HepG2 (cell line): Measurements from ENCODE around the gene PPP2R2D. TPM values are rescaled to one million over a fixed set of nuclear protein-coding genes. Genes with fewer than 3 reads are reported as not detected.

Experiments used
- BORCS8-MEF2B ChIP-seq: sonication (generic); formaldehyde crosslinking; IDR thresholded peaks from 2 replicates; pipeline ENCODE4 v1.8.0; 2022; ENCODE audit warnings: mild to moderate bottlenecking, missing genetic modification reagents
- BRCA1 ChIP-seq: sonication (generic); formaldehyde crosslinking; IDR thresholded peaks from 2 replicates; pipeline ENCODE4 v1.4.0; 2020; ENCODE audit warnings: missing genetic modification reagents
- GFI1 ChIP-seq: sonication (generic); formaldehyde crosslinking; IDR thresholded peaks from 2 replicates; pipeline ENCODE4 v1.5.0; 2020; ENCODE audit warnings: missing genetic modification reagents, mild to moderate bottlenecking, borderline replicate concordance
- HNRNPUL1 ChIP-seq: fragments of 200-400 bp; formaldehyde crosslinking; IDR thresholded peaks from 2 replicates; pipeline ENCODE4 v1.6.1; 2017; ENCODE audit warnings: low read depth, mild to moderate bottlenecking, low read length, moderate library complexity
- MXD4 ChIP-seq: IDR thresholded peaks from 2 replicates; pipeline ENCODE4 v1.6.1; 2016; ENCODE audit warnings: mild to moderate bottlenecking, missing biosample characterization, missing genetic modification reagents
- NCOA2 ChIP-seq: sonication (generic); formaldehyde crosslinking; IDR thresholded peaks from 2 replicates; pipeline ENCODE4 v1.8.0; 2022; ENCODE audit warnings: inconsistent platforms
- NFYC ChIP-seq: IDR thresholded peaks from 2 replicates; pipeline ENCODE4 v1.6.1; 2016; ENCODE audit warnings: missing genetic modification reagents, missing compliant biosample characterization
- NRL ChIP-seq: sonication (generic); formaldehyde crosslinking; IDR thresholded peaks from 2 replicates; pipeline ENCODE4 v1.5.0; 2020; ENCODE audit warnings: missing genetic modification reagents, mild to moderate bottlenecking, moderate library complexity, borderline replicate concordance
- PHF5A ChIP-seq: IDR thresholded peaks from one replicate; pipeline ENCODE4 v1.6.1; 2018; ENCODE audit warnings: low read depth, missing genetic modification reagents; ENCODE audit not compliant: unreplicated experiment
- POLR2G ChIP-seq: fragments of 200-400 bp; formaldehyde crosslinking; IDR thresholded peaks from 2 replicates; pipeline ENCODE4 v1.6.1; 2018; ENCODE audit warnings: mild to moderate bottlenecking, low read depth, low read length, moderate library complexity
- SIX4 ChIP-seq: sonication (generic); formaldehyde crosslinking; IDR thresholded peaks from 2 replicates; pipeline ENCODE4 v1.4.0; 2020; ENCODE audit warnings: missing genetic modification reagents
- ZBTB38 ChIP-seq: sonication (generic); formaldehyde crosslinking; IDR thresholded peaks from 2 replicates; pipeline ENCODE4 v1.5.1; 2020; ENCODE audit warnings: mild to moderate bottlenecking, missing genetic modification reagents
- ZFY ChIP-seq: sonication (generic); formaldehyde crosslinking; IDR thresholded peaks from 2 replicates; pipeline ENCODE4 v1.4.0; 2020; ENCODE audit warnings: missing genetic modification reagents
- ZNF33B ChIP-seq: sonication (generic); formaldehyde crosslinking; IDR thresholded peaks from 2 replicates; pipeline ENCODE4 v1.5.1; 2020; ENCODE audit warnings: mild to moderate bottlenecking, missing genetic modification reagents
- ZNF558 ChIP-seq: sonication (generic); formaldehyde crosslinking; IDR thresholded peaks from 2 replicates; pipeline ENCODE4 v1.9.0; 2022; ENCODE audit warnings: mild to moderate bottlenecking, missing genetic modification reagents, borderline replicate concordance
- ZNF570 ChIP-seq: sonication (generic); formaldehyde crosslinking; IDR thresholded peaks from 2 replicates; pipeline ENCODE4 v1.4.0; 2020; ENCODE audit warnings: mild to moderate bottlenecking, missing genetic modification reagents, borderline replicate concordance
- ZNF674 ChIP-seq: sonication (generic); formaldehyde crosslinking; IDR thresholded peaks from 2 replicates; pipeline ENCODE4 v1.5.0; 2020; ENCODE audit warnings: low read depth, mild to moderate bottlenecking, missing genetic modification reagents
- ZNF777 ChIP-seq: sonication (generic); formaldehyde crosslinking; IDR thresholded peaks from 2 replicates; pipeline ENCODE4 v1.4.0; 2020; ENCODE audit warnings: missing genetic modification reagents
- ZNF788 ChIP-seq: sonication (generic); formaldehyde crosslinking; IDR thresholded peaks from 2 replicates; pipeline ENCODE4 v1.5.0; 2020; ENCODE audit warnings: mild to moderate bottlenecking, missing genetic modification reagents, borderline replicate concordance
- ZNF883 ChIP-seq: sonication (generic); formaldehyde crosslinking; IDR thresholded peaks from 2 replicates; pipeline ENCODE4 v1.5.1; 2020; ENCODE audit warnings: mild to moderate bottlenecking, missing genetic modification reagents; ENCODE audit errors: not compliant biosample characterization
- polyA plus RNA-seq, 8 experiments: library from polyadenylated mRNA; depleted of rRNA in 3 of 8; stranded (reverse) in 7 of 8; unstranded in 1 of 8; fragments of >200 nt; fragmentation: Illumina TruSeq in 4 of 8; extraction: Trizol in 4 of 8; gene quantifications; 2 replicates each; pipeline versions ENCODE4 v1.2.1 to v1.2.3, GENCODE V29; 2011 to 2016; ENCODE audit warnings: low read depth in 4 of 8, missing spikeins in 1 of 8, mixed read lengths in 1 of 8; ENCODE audit not compliant: insufficient read depth in 1 of 8
- total RNA-seq, 5 experiments: library from RNA; depleted of rRNA; stranded (reverse); fragments of >200 nt; fragmentation: Illumina TruSeq; extraction: Trizol; gene quantifications; 2 replicates each; pipeline ENCODE4 v1.2.3, GENCODE V29; 2016; ENCODE audit warnings: low read depth in 1 of 5
- TF ChIP-seq, protein P1 (sequence below): sonication (generic); formaldehyde crosslinking; IDR thresholded peaks from 2 replicates; pipeline ENCODE4 v1.4.0; 2020; ENCODE audit warnings: missing genetic modification reagents
- TF ChIP-seq, protein P2 (sequence below): sonication (generic); formaldehyde crosslinking; IDR thresholded peaks from 2 replicates; pipeline ENCODE4 v1.5.0; 2020; ENCODE audit warnings: mild to moderate bottlenecking, low read depth, missing genetic modification reagents, borderline replicate concordance
- TF ChIP-seq, protein P3 (sequence below), 2 experiments: fragments of 450-650 bp in 1 of 2; sonication (generic) in 1 of 2; formaldehyde crosslinking; IDR thresholded peaks; 2 replicates each; pipeline versions ENCODE4 v1.5.0 to v1.8.0; 2020 to 2022; ENCODE audit warnings: mild to moderate bottlenecking in 1 of 2, missing genetic modification reagents in 1 of 2
- TF ChIP-seq, protein P4 (sequence below): sonication (generic); formaldehyde crosslinking; IDR thresholded peaks from 2 replicates; pipeline ENCODE4 v1.5.1; 2020; ENCODE audit warnings: mild to moderate bottlenecking, moderate library complexity, missing genetic modification reagents
- TF ChIP-seq, protein P5 (sequence below): IDR thresholded peaks from 2 replicates; pipeline ENCODE4 v1.6.1; 2016; ENCODE audit warnings: missing genetic modification reagents, missing compliant biosample characterization

PPP2R2D gene
- total and polyA plus RNA-seq, 2 of the 13 experiments (the other 11 are each of a cell fraction or from before 2014, with no cell fraction given) = 32.7 to 33.2 TPM

DNA sequence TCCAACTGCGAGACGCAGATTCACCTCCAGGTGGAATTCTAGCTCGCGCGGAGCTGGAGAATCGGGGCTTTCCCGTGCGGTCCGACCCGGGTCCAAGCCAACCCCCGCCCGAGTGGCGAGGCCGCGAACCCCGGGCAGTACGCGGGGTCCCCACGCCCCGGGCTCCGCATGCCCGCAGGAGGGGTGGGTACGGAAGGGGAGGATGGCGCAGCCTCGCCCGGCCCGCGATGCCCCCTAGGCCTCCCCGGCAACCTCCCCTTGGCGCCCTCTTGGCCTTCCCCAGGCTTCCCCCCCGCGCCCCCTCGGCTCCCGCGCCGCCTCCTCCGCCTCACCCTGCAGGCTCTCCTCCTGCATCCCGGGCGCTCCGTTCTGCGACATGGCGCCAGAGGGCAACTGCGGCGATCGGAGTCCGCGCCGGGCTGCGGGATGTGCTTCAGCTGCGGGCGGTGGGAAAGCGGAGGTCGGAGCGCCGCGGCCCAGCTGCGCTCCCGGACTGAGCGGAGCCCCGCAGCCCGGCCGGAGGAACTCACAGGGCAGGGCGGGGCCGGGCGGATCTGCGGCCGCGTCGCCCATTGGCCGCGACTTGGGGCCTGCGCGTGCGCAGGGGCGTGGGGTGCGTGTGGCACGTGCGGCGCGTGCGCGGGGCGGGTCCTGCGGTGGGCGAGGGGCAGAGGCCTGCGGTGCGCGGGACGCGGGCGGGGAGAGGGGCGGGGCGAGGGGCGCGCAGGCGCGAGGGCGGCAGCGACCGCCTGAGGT, 80.8 kb downstream of the PPP2R2D start, which contains the start of gene BNIP3 (continued):
- TF ChIP-seq, protein P1, sequence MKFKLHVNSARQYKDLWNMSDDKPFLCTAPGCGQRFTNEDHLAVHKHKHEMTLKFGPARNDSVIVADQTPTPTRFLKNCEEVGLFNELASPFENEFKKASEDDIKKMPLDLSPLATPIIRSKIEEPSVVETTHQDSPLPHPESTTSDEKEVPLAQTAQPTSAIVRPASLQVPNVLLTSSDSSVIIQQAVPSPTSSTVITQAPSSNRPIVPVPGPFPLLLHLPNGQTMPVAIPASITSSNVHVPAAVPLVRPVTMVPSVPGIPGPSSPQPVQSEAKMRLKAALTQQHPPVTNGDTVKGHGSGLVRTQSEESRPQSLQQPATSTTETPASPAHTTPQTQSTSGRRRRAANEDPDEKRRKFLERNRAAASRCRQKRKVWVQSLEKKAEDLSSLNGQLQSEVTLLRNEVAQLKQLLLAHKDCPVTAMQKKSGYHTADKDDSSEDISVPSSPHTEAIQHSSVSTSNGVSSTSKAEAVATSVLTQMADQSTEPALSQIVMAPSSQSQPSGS = peak; percentile 40; the same call in 1 of the 2 replicates
- TF ChIP-seq, protein P2, sequence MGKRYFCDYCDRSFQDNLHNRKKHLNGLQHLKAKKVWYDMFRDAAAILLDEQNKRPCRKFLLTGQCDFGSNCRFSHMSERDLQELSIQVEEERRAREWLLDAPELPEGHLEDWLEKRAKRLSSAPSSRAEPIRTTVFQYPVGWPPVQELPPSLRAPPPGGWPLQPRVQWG (CRISPR knock-in tag) = no peak
- TF ChIP-seq, protein P3, sequence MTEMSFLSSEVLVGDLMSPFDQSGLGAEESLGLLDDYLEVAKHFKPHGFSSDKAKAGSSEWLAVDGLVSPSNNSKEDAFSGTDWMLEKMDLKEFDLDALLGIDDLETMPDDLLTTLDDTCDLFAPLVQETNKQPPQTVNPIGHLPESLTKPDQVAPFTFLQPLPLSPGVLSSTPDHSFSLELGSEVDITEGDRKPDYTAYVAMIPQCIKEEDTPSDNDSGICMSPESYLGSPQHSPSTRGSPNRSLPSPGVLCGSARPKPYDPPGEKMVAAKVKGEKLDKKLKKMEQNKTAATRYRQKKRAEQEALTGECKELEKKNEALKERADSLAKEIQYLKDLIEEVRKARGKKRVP (CRISPR knock-in tag; IDR thresholded peaks at IDR 0.05) = peak in 1 of 2 experiments; percentile 70; a peak in 1 of 4 replicates
- no peak; the same call in 1 of the 2 replicates for TF ChIP-seq NCOA2
- TF ChIP-seq NRL (CRISPR knock-in tag) = peak; percentile 59; the same call in 1 of the 2 replicates
- peak; percentile 94 for TF ChIP-seq ZNF33B (CRISPR knock-in tag)
- TF ChIP-seq, protein P4, sequence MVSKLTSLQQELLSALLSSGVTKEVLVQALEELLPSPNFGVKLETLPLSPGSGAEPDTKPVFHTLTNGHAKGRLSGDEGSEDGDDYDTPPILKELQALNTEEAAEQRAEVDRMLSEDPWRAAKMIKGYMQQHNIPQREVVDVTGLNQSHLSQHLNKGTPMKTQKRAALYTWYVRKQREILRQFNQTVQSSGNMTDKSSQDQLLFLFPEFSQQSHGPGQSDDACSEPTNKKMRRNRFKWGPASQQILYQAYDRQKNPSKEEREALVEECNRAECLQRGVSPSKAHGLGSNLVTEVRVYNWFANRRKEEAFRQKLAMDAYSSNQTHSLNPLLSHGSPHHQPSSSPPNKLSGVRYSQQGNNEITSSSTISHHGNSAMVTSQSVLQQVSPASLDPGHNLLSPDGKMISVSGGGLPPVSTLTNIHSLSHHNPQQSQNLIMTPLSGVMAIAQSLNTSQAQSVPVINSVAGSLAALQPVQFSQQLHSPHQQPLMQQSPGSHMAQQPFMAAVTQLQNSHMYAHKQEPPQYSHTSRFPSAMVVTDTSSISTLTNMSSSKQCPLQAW (CRISPR knock-in tag) = 0 out of 2 replicates have a peak, but pooled peaks have one; percentile 2
- TF ChIP-seq HNRNPUL1 = 0 out of 2 replicates have a peak, but pooled peaks have one; percentile 61
- no peak for TF ChIP-seq PHF5A (CRISPR knock-in tag)
- TF ChIP-seq ZFY (CRISPR knock-in tag) = peak; percentile 90
- peak; percentile 38 for TF ChIP-seq ZNF777 (CRISPR knock-in tag)
- TF ChIP-seq MXD4 (CRISPR knock-in tag) = peak; percentile 23; the same call in 1 of the 2 replicates
- peak; percentile 62; the same call in 1 of the 2 replicates for TF ChIP-seq ZBTB38 (CRISPR knock-in tag)
- peak; percentile 97 for TF ChIP-seq POLR2G
- peak; percentile 63; the same call in 1 of the 2 replicates for TF ChIP-seq ZNF558 (CRISPR knock-in tag)
- peak; percentile 94; the same call in 1 of the 2 replicates for TF ChIP-seq ZNF674 (CRISPR knock-in tag)
- TF ChIP-seq ZNF883 (CRISPR knock-in tag) = peak; percentile 91
- peak; percentile 53; the same call in 1 of the 2 replicates for TF ChIP-seq BORCS8-MEF2B (CRISPR knock-in tag)
- peak; percentile 35; the same call in 1 of the 2 replicates for TF ChIP-seq ZNF570 (CRISPR knock-in tag)
- TF ChIP-seq SIX4 = peak; percentile 34; the same call in 1 of the 2 replicates
- TF ChIP-seq BRCA1 (CRISPR knock-in tag) = peak; percentile 69; the same call in 1 of the 2 replicates
- peak; percentile 37; the same call in 1 of the 2 replicates for TF ChIP-seq ZNF788 (CRISPR knock-in tag)
- peak; percentile 74; the same call in 1 of the 2 replicates for TF ChIP-seq GFI1 (CRISPR knock-in tag)
- TF ChIP-seq NFYC (CRISPR knock-in tag) = peak; percentile 55; the same call in 1 of the 2 replicates
- TF ChIP-seq, protein P5, sequence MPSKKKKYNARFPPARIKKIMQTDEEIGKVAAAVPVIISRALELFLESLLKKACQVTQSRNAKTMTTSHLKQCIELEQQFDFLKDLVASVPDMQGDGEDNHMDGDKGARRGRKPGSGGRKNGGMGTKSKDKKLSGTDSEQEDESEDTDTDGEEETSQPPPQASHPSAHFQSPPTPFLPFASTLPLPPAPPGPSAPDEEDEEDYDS (CRISPR knock-in tag) = peak; percentile 92
